GM19468 (cell line): ENCODE data around the gene SEC16B.

Experiments
- ATAC-seq: cut with Tn5 transposase; IDR thresholded peaks from one replicate; pipeline ENCODE4 v1.9.1; 2021; ENCODE audit warnings: mild to moderate bottlenecking, moderate library complexity, moderate number of reproducible peaks; ENCODE audit not compliant: unreplicated experiment; ENCODE audit errors: extremely low read depth

The SEC16B gene

DNA sequence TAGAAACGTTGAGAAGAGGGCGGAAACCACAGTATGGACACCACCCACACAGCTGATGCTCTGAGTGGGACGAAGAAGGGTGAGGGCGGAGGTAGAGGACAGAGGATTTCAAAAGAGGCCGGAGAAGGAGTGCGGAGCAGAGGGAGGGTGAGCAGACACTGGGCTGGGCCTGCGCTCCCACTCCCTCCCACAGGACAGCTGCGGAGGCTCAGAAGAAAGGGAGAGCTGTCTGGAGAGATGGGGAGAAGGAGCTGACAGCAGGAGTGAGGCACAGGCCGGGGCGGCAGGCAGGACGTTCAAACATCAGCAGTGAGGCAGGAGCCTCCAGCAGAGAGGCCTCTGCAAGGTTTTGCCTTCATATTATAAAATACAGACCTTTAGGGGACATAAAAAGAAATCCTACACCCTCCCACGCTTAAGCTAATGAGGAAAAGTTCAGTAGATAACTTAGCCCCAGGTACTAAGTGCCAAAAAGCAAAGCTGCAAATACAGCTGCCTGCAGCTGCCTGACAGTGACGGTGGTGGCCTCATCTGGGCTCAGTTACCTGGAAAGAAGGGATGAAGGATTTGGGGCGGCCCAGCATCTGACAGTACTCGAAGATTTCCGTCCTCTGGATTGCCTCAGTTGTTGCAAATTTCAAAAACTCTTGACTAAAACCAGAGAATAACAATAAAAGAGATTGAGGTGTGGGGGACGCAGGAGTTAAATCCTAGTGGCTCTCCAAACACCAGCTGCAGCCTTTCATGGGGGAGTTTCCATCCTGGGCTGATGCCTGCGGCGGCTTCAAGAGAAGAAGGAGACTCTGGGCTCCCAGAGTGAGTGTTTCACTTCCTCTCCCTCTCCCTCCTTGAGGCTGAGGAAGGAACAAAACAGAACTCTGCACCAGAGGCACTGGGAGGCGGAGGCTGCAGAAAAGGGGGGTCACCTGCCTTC lies 25.6 kb downstream of the SEC16B start:
- ATAC-seq, result no peak

DNA sequence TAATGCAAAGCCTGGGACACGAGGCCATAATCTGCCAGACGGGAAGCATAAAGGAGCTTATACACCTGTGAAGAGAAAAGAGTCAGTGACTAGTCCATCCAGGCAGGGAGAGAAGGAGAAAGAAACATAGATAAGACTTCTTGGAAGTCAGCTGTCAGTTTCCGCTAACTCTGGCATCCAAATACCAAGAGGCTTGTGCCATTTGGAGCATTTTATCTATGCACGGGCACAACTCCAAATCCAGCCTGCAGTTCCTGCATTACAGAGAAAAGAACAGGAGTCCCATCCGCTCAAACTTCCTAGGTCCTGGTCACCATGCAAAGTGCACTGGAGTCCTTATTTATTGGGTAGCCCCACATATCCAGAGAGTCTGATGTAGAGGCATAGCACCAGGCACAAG lies 27.9 kb downstream of the SEC16B start:
- no peak for ATAC-seq

DNA sequence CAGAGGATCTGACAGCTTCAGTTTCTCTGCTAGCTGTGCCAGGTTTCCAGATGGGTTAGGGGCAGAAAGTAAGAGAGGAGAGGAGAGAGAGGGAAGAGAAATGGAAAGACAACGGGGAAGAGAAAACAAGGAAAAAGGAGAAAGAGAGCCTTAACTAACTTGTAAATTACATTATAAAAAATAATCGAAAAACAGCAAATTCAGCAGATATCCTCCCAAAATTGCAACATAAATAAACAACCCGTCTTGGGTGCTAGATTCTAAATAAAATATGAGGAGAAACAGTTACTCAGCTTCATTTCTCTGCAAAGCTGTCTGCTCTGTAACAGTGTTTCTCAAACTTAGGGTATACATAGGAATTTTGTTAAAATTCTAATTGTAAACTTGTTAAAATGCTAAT lies 29.2 kb downstream of the SEC16B start:
- no peak for ATAC-seq

DNA sequence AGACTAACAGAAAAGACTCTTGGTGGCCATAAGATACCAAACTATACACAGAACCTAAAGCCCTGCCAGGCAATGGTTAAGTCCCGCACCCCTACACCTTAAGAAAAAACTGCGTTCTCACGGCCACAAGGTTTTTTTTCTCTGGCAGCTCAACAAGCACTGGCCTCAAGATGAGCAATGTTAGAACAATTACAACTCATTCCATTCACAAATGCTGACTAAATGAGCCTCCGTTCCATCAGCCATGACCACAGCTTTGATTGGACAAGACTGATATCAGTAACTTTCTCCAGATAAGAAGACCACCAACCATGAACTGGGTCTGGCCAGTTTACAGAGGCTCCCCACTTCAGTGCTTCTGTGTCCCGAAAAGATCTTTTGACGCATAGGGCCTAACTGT lies 31.9 kb downstream of the SEC16B start:
- ATAC-seq, result no peak

DNA sequence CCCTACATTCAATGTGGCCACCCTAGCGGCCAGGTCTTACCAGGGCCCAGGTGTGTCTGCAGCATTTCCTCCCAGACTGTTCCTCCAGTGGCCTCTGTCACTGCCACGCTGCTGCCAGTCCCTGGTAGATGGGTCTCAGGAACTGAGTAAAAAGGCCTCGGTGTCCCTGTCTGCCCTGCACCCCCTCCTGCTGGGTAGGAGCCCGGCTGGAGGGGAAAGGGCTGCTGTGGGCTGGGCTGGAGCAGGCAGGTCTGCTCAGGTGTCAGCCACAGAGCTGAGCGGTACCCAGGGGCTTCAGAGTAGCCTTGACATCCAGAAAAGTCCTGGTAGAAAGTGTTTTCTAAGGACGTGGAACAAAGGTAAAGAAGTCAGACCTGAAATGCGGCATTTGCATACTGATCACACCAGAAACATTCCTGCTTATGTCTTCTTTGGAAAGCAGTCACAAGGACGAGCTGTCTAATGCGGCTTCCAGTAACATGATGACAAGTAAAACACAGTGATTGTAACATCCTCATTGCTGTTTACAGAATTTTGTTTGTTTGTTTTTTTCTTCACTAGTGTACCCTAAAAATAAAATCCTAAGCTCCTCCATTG lies 32.6 kb downstream of the SEC16B start:
- no peak for ATAC-seq

DNA sequence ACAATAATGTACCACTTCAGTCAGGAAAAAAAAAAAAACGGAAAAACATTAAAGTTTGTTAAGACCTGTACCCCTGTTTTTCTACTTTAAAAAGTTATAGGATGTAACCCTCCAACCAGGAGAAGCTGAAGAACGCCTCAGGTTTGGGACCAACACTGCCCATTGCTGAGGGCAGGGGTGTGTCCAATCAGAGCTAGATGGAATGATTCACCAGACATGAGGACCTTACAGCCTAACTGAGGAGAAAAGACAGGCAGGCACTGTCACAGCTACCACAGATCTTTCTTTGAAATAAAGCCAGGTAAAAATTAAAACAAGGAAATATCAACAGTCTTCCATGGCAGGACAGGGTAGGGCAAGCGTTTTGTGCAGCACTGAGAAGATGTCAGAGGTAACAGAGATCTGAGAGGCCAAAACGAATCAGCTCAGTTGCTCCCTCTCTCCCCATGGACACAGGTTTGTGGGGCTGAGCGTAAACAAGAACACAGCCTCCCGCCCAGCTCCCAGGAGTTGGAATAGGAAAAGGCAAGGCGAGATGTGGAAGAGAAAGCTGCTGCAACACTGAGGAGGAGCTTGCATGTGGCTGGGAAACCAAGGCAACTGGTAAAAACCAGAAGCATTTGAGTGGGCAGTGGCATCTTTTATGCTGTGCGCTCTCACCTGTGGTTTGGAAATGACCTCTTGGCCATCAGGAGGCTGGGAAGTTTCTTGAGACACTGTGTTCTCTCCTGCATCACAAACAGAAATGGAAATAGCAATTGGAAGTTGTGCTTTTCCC lies 34.0 kb downstream of the SEC16B start:
- no peak for ATAC-seq

DNA sequence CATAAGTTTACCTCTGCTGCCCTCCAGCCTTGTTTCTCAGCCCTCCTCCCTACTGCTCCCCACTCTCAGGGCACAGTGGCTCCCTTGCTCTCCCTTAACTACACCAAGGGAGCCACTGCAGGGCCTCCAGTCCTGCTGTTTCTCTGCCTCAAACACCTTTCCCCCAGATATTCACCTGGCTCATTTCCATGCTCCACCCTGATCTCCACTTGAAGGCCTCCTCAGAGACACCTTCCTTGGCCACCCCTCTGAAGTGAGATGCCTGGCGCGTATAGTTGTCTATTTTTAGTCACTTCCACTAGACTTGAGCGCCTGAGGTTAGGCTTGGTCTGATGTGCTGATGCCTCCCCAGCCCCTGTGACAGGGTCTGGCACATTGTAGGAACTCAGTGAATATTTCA lies 34.9 kb downstream of the SEC16B start:
- no peak for ATAC-seq

DNA sequence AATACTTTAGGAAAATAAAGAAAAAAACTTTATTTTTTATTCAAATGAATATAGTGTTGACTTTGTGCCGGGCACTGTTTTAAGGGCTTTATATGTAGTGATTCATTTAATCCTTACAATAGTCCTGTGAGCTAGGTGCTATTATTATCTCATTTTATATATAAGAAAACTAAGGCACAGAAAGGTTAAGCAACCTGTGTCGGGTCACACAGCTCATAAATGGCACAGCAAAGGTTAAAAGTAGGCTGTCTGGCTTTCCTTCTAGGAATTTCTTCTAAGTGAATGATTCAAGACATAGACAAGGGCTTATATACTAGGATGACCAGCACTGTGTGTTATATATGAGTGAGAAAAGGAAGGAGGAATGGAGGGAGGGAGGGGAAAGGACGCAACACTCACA lies 35.4 kb downstream of the SEC16B start:
- no peak for ATAC-seq

DNA sequence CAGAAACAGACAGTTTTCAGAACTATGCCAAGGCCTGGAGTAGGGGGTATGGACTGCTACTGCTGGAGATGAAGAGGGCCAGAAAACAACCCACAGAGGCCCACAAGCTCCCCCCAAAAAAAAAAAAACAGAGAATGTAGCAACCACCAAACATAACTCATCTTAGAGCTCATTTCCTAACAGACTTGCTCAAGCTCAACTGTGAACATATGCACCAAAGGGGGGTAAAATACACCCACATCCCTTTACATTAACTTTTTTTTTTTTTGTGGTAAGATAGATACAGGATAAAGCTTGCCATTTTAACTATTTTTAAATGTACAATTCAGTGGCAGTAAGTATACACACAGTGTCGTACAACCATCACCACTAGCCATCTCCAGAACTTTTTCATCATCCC lies 36.0 kb downstream of the SEC16B start:
- ATAC-seq, result no peak

DNA sequence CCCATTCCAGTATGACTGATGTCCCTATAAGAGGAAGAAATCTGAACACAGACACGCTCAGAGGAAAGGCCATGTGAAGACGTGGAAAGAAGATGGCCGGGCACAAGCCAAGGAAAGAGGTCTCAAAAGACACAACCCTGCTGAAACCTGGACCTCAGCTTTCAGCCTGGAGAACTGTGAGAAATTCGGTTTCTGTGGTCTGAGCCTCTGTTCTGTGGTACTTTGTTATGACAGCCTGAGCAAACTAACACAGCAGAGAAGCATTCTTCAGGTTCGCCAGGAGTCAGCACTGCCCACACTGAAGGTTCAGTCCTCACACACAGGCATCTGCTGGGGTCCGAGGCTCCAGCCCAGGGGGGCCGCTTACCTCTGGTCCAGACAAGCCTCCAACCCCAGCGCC lies 37.7 kb downstream of the SEC16B start:
- no peak for ATAC-seq

DNA sequence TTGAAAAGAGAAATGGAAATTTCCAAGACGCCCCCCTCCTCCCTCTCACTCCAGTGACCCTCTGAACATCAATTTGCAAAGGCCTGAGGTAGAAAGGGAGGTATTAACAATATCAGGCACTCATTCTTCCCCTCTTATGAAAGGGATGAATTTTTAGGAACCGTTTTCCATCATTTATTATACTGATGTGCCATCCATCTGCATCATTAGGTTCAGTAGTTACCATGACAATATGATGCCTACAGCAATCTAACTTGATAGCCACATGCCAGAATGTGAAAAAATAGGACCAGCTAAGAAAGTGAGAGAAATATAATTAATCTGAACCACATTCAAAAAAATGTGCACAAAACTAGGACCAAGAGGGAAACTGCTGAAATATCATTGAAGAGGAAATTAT lies 40.9 kb downstream of the SEC16B start:
- no peak for ATAC-seq

DNA sequence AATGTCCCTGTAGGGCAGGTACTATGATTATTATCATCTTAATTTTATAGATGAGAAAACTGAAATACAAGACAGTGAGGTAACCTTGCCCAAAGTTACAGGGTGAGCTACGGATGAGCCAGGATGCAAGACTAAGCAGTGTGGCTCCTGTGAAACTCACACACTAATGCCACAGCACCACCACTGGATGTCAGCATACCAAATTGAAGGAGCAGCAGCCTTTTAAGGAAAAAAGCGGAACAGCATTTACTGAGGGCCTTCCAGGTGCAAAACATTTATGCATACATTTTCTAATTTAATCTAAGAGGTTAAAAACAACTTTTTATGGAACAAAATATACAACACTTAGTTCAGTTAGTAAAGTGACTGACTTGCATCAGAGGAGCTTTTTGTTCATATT lies 41.7 kb downstream of the SEC16B start:
- no peak for ATAC-seq

DNA sequence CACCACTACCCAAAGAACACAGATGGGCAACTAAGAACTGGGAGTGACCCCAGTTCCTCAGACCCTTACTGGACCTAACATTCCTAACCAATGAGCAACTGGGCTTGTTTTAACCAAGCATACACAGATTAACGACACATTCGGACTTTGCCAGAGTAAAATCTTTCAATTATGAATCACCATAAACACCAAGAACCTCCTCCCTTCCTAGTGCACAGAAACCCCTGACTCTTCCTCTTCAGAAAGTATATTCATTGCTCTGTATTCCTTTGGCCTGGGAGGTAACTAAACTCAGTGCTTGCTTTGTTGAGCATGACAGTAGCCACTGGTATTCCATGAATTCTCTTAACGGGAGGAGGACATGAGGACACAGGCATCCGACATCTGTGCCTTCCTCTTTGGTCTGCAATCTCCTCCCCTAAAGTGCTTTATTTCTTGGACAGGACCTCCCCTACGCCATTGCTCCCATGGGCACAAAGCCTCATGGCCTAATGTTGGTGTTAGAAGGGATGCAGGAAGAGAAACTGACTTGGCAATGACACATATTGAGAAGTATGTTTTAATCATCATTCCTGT lies 42.7 kb downstream of the SEC16B start:
- no peak for ATAC-seq

DNA sequence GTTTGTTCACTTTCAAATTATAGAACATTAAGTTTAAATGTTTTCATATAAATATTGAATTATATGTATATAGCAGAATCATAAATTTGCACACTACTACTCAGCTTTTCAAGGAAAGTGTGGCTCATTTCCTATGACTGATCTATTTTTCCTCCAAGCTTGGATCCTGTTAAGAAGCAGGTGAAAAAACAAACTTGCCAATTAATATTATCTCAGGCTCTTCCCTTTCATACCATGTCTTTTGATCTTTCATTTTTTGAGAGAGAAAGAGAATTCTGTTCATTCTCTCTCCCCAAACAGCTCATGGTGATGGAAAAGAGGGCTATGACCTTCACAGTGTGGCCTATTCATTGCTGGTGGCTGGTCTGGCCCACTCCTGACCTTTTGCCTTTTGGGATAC lies 43.7 kb downstream of the SEC16B start:
- no peak for ATAC-seq

DNA sequence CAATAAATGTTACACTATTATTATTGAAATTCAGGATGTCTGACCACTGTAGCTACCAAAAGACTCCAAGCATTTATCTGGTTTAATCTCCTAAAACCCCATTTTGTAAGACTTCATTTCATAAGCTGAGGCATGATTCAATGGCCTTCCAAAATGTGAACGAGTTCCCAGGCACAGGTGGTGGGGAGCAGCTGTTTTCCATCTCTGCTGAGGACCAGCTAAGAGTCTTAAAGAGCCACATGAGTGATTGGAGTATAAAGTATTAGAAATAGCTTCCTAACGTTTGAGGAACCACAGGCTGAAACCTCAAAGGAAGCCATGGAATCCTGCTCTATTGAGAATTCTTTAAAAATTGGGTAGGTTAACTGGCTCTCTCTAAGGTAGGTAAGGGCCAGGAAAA lies 44.9 kb downstream of the SEC16B start:
- ATAC-seq, result no peak

DNA sequence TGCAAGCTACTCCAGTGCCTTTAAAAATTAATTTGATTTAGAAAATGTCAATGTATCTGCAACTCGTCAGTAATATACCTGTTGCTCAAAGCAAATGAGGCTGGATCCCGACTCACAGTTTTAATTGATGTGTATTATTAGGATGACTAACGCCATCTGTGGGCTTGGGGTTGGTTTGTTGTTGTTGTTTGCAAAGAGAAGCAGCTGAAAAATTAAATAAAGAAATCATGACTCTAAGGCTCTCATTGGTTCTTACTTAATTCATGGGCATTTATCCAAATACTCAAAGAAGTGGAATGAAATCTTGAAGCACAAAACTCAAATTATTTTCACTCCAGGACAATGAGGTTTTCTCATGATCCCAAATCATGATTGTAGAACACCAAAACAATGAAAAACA lies 46.4 kb downstream of the SEC16B start:
- no peak for ATAC-seq

DNA sequence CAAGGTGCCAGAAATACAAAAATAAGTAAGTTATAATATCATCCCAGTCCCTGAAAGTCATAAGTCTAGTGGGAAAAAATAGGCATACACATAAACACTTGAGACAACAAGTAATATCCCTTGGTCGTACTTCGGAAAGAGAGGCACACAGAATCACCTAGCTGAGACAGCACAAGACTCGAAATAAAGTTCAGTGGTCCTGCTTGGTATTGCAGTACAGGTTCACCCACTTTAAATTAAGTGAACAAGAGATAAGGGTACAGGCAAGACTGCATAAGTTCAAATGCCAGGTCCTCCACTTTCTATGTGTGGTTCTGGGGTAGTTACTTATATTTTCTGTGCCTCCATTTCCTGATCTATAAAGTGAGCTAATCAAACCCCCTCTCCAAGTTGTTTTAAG lies 47.6 kb downstream of the SEC16B start:
- no peak for ATAC-seq

DNA sequence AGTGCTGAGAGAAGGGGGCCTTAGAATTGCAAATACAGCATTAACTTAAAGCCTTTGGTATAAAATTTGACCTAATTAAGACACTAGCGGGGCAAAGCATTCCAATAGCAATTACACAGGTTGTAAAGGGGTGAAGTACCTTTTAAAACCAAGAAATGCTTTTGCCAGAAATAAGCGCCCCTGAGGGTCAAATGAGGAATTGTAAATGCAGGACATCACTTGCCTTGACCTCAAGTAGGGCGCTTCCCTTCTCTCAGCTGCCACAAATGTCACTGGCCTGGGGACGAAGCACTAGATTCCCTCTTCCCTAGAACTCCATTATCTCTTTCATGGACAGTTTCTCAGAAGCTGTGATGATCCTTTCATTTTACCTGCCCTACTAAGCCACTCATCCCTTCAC lies 48.3 kb downstream of the SEC16B start:
- ATAC-seq, result no peak

DNA sequence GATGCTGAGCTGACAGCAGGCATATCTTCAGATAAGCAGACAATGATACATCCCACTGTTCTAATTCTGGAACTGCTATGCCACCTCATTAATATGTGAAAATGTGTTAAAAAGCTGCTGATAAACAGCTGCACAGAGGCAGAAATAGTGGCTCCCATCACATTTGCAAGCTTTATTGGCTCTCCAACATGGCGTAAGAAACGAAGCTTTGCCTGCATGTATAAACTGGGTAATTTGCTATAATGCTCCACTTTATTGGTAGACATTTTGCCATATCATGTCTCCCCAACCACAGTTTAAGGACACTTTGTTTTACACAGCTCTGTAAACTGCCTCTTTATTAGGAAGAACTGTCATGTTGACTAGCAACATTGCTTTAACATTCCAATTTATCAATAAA lies 49.8 kb downstream of the SEC16B start:
- ATAC-seq, result no peak

DNA sequence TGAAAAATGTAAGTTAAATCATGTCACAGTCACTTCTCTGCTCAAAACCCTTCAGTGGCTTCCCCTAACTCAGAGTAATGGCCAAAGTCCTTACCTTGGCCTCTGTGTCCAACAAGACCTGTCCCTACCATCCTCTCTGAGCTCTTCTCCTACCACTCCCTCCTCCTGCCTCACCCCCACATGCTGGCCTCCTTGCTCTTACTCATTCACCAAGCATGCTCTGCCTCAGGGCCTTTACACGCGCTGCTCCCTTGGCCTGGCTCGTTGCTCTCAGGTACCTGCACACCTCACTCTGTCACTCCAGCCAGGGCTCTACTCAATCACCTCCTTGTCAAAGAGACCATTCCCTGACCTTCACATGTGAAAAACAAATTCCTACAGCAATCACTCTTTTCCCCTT lies 54.2 kb downstream of the SEC16B start:
- ATAC-seq, result no peak

DNA sequence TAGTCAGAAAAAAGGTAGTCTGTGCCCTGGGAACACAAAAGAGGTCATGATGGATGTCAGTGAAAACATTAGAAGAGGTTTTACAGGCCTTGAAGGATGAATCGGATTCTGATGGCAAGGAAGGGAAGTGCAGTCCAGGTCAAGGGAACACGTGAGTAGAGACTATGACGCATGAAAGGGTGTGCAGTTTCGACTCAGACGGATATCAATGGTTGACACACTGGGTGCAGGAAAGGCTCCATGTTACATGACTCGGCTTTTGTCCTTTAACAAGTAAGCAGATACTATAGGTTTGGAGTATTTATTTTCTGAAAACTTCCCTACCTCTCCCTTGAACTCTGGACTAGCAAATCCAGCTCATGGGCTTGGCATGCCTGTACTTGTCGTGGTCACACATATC lies 55.3 kb downstream of the SEC16B start:
- no peak for ATAC-seq
